Sigmoid colon (tissue), 7 donors: ENCODE data around the gene FBXL7. TPM values are rescaled to one million over a fixed set of nuclear protein-coding genes. Genes with fewer than 3 reads are reported as not detected.

Source experiments
- DNase-seq: peaks from one replicate; pipeline ENCODE4 v3.0.0-alpha.2; 2019
- H3K27ac ChIP-seq, 4 donors: fragments of 200-600 bp; sonication (generic); one replicate each; pipeline ENCODE4 v1.5.1; 2016 to 2019; ENCODE audit warnings: mild to moderate bottlenecking in 1 of 4
- H3K27me3 ChIP-seq, 3 donors: fragments of 200-600 bp; sonication (generic); one replicate each; pipeline ENCODE4 v1.5.1; 2019; ENCODE audit warnings: mild to moderate bottlenecking in 1 of 3
- H3K36me3 ChIP-seq, 4 donors: fragments of 200-600 bp; sonication (generic); one replicate each; pipeline ENCODE4 v1.5.1; 2016 to 2019
- H3K4me1 ChIP-seq, 4 donors: fragments of 200-600 bp; sonication (generic); one replicate each; pipeline ENCODE4 v1.5.1; 2017 to 2019
- H3K4me3 ChIP-seq, 4 donors: fragments of 200-600 bp; sonication (generic); one replicate each; pipeline ENCODE4 v1.5.1; 2017 to 2019; ENCODE audit warnings: mild to moderate bottlenecking in 2 of 4, moderate library complexity in 1 of 4
- H3K9me3 ChIP-seq, 4 donors: fragments of 200-600 bp in 3 of 4; sonication (generic) in 3 of 4; one replicate each; pipeline versions ENCODE4 v1.5.1 to v1.6.1; 2013 to 2019
- CTCF ChIP-seq, 4 experiments: fragments of 450-650 bp in 3 of 4; fragments of 200-600 bp in 1 of 4; IDR thresholded peaks; one replicate each; pipeline ENCODE4 v1.5.1; 2016 to 2019; ENCODE audit warnings: antibody characterized with exemption in 4 of 4, mild to moderate bottlenecking in 3 of 4, moderate library complexity in 2 of 4
- EP300 ChIP-seq, 4 donors: sonication (generic); formaldehyde crosslinking; IDR thresholded peaks; one replicate each; pipeline ENCODE4 v1.6.1; 2017; ENCODE audit warnings: antibody characterized with exemption in 4 of 4
- POLR2A ChIP-seq, 2 donors: fragments of 450-650 bp; IDR thresholded peaks; one replicate each; pipeline ENCODE4 v1.6.1; 2016; ENCODE audit warnings: antibody characterized with exemption in 2 of 2, mild to moderate bottlenecking in 2 of 2, moderate library complexity in 2 of 2
- POLR2AphosphoS5 ChIP-seq, 4 donors: sonication (generic); formaldehyde crosslinking; IDR thresholded peaks; one replicate each; pipeline ENCODE4 v1.6.1; 2017; ENCODE audit warnings: antibody characterized with exemption in 4 of 4
- WGBS, 2 donors: extraction: QIAGEN DNeasy Blood & Tissue Kit; methylation state at CpG; one replicate each; pipeline ENCODE4 v1.1.7; 2013; 5-methylcytosine and 5-hydroxymethylcytosine counted together
- intact Hi-C: fragments of 100-400 bp; cut with DNase I; formaldehyde crosslinking; loops from one replicate; pipeline ENCODE4 v1.15.1; 2023
- polyA plus RNA-seq, 3 donors: library from polyadenylated mRNA; stranded (reverse); fragments of 200-250 nt; gene quantifications; one replicate each; pipeline ENCODE4 v1.2.3, GENCODE V29; 2013
- total RNA-seq, 4 donors: library from RNA; depleted of rRNA; stranded (reverse); fragments of >200 nt; gene quantifications; one replicate each; pipeline ENCODE4 v1.1.0, GENCODE V29; 2016
- donor health status: healthy with polysubstance abuse.
- donor health status: Bipolar disorder and iron deficiency.
- donor health status: healthy.

FBXL7 gene
- total and polyA plus RNA-seq, 7 donors: 0.92 to 44.3 (median 18.2) TPM

- WGBS, 2 donors: 32 to 52% methylated on average over 5 of the region's 5 CpGs
- no peak for DNase-seq
- Histone ChIP-seq H3K4me3 (peak overlapping the region; percentile 81 to 88 (median 84)), H3K4me1 (peaks cover 0 to 44% (median 21%) of the 10 kb centered on the region in 4 donors), H3K36me3 (no peaks in the 10 kb centered on the region), H3K27ac (peak overlapping the region; percentile 89 to 92 (median 91)), H3K9me3 (no peaks in the 10 kb centered on the region), H3K27me3 (no peaks in the 10 kb centered on the region)
- TF ChIP-seq POLR2AphosphoS5 (IDR thresholded peaks at IDR 0.05): peak in 1 of 4 donors; percentile 20
- TF ChIP-seq EP300 (IDR thresholded peaks at IDR 0.05): no peak
- intact Hi-C loops: loop anchor here (5.0 to 10.0 kb wide), 3 partner anchors 75 to 320 kb away; no protein-coding TSS in a partner anchor
Measured at GRCh38 chr5:15502208-15502607, 2.2 kb downstream of the FBXL7 start.

GRCh38 chr5:15506146-15506545 lies 6.2 kb downstream of the FBXL7 start:
- H3K9me3 ChIP-seq: no peaks in the 10 kb centered on the region
- no peak overlapping the region for H3K27ac ChIP-seq
- DNase-seq: no peak
- H3K36me3 ChIP-seq: no peaks in the 10 kb centered on the region
- TF ChIP-seq POLR2A (IDR thresholded peaks at IDR 0.05): no peak
- TF ChIP-seq POLR2AphosphoS5 (IDR thresholded peaks at IDR 0.05): no peak
- TF ChIP-seq EP300 (IDR thresholded peaks at IDR 0.05): no peak
- TF ChIP-seq CTCF (IDR thresholded peaks at IDR 0.05): no peak
- intact Hi-C loops: loop anchor here (10.0 kb wide), 1 partner anchor 289 kb away; no protein-coding TSS in a partner anchor
- 76 to 80% methylated on average over 5 of the region's 5 CpGs for WGBS, 2 donors
- H3K27me3 ChIP-seq: no peaks in the 10 kb centered on the region
- peaks cover 0 to 38% (median 26%) of the 10 kb centered on the region in 4 donors for H3K4me1 ChIP-seq
- H3K4me3 ChIP-seq: no peak overlapping the region

GRCh38 chr5:15506897-15507296 lies 6.9 kb downstream of the FBXL7 start:
- Histone ChIP-seq H3K4me3 (no peak overlapping the region), H3K36me3 (no peaks in the 10 kb centered on the region), H3K4me1 (peaks cover 0 to 38% (median 24%) of the 10 kb centered on the region in 4 donors), H3K9me3 (no peaks in the 10 kb centered on the region), H3K27ac (no peak overlapping the region), H3K27me3 (no peaks in the 10 kb centered on the region)
- intact Hi-C loops: loop anchor here (10.0 kb wide), 1 partner anchor 288 kb away; no protein-coding TSS in a partner anchor
- TF ChIP-seq EP300 (IDR thresholded peaks at IDR 0.05) (no peak), POLR2A (IDR thresholded peaks at IDR 0.05) (no peak), POLR2AphosphoS5 (IDR thresholded peaks at IDR 0.05) (no peak), CTCF (IDR thresholded peaks at IDR 0.05) (no peak)
- WGBS, 2 donors: 85 to 88% methylated on average over 3 of the region's 3 CpGs
- DNase-seq: no peak

GRCh38 chr5:15510092-15510491 lies 10.1 kb downstream of the FBXL7 start:
- intact Hi-C loops: no loop called here
- peaks cover 0 to 13% (median 5%) of the 10 kb centered on the region in 4 donors for H3K4me1 ChIP-seq
- WGBS, 2 donors: 76 to 78% methylated on average over 1 of the region's 1 CpG
- no peaks in the 10 kb centered on the region for H3K9me3 ChIP-seq
- H3K36me3 ChIP-seq: no peaks in the 10 kb centered on the region
- TF ChIP-seq POLR2A (IDR thresholded peaks at IDR 0.05) (no peak), POLR2AphosphoS5 (IDR thresholded peaks at IDR 0.05) (no peak), CTCF (IDR thresholded peaks at IDR 0.05) (no peak), EP300 (IDR thresholded peaks at IDR 0.05) (no peak)
- no peak for DNase-seq
- H3K27me3 ChIP-seq: no peaks in the 10 kb centered on the region
- H3K27ac ChIP-seq: no peak overlapping the region
- H3K4me3 ChIP-seq: no peak overlapping the region

- no peak overlapping the region for H3K4me3 ChIP-seq
- TF ChIP-seq POLR2A (IDR thresholded peaks at IDR 0.05) (no peak), CTCF (IDR thresholded peaks at IDR 0.05) (no peak), EP300 (IDR thresholded peaks at IDR 0.05) (no peak), POLR2AphosphoS5 (IDR thresholded peaks at IDR 0.05) (no peak)
- 30 to 47% methylated on average over 3 of the region's 3 CpGs for WGBS, 2 donors
- peaks cover 0 to 13% (median 2%) of the 10 kb centered on the region in 4 donors for H3K4me1 ChIP-seq
- H3K9me3 ChIP-seq: no peaks in the 10 kb centered on the region
- no peaks in the 10 kb centered on the region for H3K36me3 ChIP-seq
- no peak for DNase-seq
- no peak overlapping the region for H3K27ac ChIP-seq
- intact Hi-C loops: no loop called here
- no peaks in the 10 kb centered on the region for H3K27me3 ChIP-seq
Measured at GRCh38 chr5:15510831-15511230, 10.9 kb downstream of the FBXL7 start.
